Stimulated activated CD8-positive, alpha-beta memory T cell treated with anti-CD3 and anti-CD28 coated beads, Interleukin-4, amount 100 ng/mL, for 1 hour (primary cell): ENCODE results near the gene ASB13.

Source experiments
- DNase-seq, 2 donors: peaks; one replicate each; pipeline ENCODE4 v3.0.0-alpha.2; 2020; ENCODE audit warnings: low read depth in 2 of 2, low spot score in 1 of 2

Gene ASB13

GRCh38 chr10:5591336-5591824, 75.0 kb downstream of the ASB13 start:
- no peak for DNase-seq

- DNase-seq = no peak
These were observed 75.6 kb downstream of the ASB13 start for GRCh38 chr10:5590816-5591215.

GRCh38 chr10:5589661-5590511, 76.5 kb downstream of the ASB13 start:
- no peak for DNase-seq

GRCh38 chr10:5589011-5589660, 77.3 kb downstream of the ASB13 start:
- DNase-seq = no peak
